HG03025 (cell line): ENCODE results near the gene SLC66A3.
"Not testable (repeated sequence)": the region's sequence is repeated elsewhere in the genome, so short reads cannot be mapped to it uniquely, and the experiment has no call there.

Source experiments
- ATAC-seq: cut with Tn5 transposase; IDR thresholded peaks from one replicate; pipeline ENCODE4 v1.9.1; 2021; ENCODE audit warnings: mild to moderate bottlenecking, moderate library complexity; ENCODE audit not compliant: unreplicated experiment, low FRiP score

The SLC66A3 gene

DNA sequence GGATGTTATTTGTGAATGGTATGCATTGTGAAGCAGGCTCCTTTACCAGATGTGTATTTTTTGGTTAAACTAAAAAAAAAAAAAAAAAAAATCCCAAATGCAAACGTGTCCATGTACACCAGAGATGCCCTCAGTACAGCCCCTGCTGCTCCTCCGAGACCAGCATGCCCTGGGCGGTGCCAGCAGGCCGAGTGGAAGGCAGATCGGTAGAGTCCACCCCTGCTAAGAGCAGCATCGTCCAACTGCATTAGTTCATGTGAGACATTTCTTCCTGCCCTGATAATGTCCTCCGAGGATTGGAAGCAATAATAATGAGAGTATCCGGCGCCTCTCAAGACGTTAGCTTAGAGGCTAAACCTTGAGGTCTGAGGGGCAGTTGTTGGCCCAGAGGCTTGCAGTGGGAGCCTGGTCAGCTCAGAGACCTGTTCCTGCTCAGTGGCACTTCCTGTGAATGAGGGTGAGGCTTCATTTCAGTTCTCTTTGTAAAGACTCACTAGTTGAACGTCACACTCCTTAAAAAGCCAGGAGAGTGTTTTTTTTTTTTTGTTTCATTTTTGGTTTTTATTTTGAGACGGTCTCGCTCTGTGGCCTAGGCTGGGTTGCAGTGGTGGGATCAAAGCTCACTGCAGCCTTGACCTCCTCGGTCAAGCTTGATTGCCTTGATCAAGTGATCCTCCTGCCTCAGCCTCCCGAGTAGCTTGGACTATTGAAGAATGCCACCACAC, 5.6 kb downstream of the SLC66A3 start:
- ATAC-seq = no peak

DNA sequence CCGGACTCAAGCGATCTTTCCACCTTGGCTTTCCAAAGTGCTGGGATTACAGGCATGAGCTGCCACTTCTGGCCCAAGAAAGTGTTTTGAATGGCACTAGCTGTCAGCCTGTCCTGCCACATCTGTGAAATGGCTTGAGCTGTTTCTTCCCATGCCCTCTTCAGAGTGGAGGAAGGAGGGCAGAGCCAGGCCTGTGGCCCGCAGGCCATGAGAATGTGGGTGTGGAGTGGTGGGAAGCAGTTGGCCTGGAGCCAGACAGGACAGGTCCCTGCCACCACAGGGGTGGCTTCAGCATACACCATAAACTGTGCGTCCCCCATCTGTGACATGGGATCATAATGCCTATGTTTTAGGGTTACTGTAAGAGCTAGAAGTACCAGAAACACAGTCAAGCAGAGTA, 6.5 kb downstream of the SLC66A3 start:
- no peak for ATAC-seq

DNA sequence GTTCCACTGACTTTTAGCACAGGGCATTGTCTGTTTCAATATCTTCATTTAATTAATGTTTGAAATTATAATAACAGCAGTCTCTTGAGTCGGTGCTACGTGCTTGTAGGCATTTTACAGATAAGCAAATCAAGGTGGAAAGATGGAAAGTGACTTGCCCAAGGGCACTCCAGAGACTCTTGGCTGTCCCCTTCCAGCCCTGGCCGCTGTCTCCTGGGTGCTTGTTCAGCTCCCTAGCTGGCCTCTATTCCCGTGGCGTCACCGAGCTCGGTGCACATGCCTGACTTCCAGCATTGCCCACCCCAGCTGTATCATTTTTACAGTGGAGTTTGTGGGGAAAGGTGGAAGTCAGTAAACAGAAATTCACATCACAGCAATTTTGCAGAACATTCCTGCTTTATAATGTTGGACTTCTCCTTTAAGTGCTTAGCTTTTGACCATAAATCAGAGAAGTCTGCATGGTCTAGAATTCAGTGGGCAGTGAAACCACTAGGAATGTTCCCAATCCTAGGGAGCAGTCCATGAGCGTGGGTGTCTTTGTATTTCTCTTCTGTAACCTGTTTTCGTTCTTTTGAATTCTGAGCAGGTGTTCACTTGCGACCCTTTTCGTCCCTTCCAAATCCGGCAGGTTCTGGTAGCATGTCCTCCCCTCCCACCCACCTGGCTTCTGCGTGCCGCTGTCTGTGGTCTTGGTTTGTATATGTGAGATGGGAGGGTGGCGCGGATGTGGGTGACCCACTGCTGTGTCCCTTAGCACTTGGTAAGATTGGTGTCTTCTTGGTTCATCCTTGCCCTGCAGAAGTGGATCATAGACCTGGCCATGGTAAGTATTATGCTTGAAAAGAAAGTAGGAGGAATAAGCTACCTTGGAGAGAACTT, 8.4 kb downstream of the SLC66A3 start:
- ATAC-seq = no peak

DNA sequence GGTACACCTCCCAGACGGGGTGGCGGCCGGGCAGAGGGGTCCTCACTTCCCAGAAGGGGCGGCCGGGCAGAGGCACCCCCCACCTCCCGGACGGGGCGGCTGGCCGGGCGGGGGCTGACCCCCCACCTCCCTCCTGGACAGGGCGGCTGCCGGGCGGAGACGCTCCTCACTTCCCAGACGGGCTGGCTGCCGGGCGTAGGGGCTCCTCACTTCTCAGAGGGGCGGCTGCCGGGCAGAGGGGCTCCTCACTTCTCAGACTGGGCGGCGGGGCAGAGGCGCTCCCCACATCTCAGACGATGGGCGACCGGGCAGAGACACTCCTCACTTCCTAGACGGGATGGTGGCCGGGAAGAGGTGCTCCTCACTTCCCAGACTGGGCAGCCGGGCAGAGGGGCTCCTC, 9.8 kb downstream of the SLC66A3 start:
- ATAC-seq = not testable (repeated sequence)

DNA sequence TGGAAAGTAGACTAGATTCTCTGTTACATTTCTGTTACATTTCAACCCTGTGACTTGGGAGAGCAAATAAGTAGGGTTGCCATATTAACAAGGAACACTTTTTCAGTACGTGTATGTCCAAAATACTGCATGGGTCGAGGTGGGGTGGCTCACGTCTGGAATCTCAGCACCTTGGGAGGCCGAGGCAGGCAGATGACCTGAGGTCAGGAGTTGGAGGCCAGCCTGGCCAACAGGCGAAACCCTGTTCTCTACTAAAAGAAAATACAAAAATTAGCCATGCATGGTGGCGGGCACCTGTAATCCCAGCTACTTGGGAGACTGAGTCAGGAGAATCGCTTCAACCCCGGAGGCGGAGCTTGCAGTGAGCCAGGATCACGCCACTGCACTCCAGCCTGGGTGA, 11.2 kb downstream of the SLC66A3 start:
- ATAC-seq = no peak

DNA sequence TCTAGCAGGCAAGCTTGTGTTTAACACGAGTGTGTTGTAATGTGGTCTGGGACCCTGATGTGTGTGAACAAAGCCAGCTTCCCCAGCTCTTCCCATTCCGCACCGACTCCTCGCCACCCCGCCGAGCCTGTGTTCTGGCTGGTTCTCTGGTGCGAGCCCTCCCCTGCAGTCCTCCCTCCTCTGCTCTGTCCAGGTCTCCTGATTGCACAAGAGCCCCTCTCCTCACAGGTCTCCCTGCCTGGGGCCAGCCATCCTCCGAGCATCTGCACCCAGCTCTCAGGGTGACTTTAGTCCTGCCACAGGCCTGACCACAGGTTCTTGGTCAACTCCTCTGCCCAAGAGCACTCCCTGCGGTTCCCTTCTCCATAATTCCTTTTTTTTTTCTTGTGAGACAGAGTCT, 13.2 kb downstream of the SLC66A3 start:
- no peak for ATAC-seq

DNA sequence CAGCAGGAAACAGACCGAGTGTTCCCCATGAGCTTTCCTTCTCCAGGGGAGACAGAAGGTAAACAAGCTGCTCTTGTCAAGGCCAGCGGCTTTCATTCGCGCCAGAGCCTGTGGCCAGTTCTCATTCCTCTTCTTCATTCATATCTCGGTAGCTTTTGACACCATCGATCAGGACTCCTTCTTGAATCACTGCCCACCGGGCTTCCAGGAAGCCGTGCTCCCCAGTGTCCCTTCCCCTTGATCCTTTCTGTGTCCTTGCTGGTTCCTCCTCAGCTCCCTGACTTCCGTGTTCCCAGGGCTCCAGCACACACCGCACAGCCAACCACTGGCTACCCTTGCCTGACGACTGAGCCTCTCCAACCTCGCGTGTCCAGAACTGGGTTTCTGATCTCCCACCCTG, 14.1 kb downstream of the SLC66A3 start:
- no peak for ATAC-seq

DNA sequence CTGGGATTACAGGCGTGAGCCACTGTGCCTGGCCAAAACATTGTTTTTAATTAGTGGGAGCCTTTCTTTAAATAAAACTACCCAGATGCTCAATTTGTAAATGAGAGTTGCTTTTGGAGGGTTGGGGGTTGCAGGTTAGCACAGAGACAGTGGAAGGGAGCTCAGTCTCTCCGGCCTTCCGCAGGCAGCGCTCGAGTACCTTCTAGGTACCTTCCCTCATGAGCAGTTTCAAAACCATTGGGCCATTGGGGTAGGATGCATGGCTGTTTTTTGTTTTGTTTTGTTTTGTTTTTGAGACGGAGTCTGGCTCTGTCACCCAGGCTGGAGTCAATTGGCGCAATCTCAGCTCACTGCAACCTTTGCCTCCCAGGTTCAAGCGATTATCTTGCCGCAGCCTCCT, 19.0 kb downstream of the SLC66A3 start:
- no peak for ATAC-seq

DNA sequence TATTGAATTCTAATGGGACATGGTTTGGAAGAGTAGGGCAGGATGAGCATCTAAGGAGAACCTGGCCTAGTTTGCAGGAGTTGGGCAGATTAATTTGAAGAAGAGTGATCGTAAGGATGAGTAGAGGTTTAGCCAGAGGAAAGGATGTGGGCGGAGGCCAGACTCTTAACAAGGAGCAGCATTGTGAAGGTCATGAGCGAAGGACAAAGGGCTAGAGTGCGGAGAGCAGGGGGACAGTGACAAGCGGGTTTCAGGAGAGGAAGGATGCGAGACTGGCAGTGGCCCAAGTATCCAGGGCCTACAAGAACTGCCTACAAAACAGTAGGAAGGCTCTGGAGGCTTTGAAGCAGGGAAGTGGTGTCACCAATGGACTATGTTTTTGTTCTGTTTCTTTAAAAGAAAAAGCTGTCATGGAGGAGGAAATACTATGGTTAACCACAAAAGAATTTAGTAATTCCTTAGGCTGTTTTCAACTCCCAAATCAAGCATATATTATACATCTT, 20.1 kb downstream of the SLC66A3 start:
- ATAC-seq = no peak

DNA sequence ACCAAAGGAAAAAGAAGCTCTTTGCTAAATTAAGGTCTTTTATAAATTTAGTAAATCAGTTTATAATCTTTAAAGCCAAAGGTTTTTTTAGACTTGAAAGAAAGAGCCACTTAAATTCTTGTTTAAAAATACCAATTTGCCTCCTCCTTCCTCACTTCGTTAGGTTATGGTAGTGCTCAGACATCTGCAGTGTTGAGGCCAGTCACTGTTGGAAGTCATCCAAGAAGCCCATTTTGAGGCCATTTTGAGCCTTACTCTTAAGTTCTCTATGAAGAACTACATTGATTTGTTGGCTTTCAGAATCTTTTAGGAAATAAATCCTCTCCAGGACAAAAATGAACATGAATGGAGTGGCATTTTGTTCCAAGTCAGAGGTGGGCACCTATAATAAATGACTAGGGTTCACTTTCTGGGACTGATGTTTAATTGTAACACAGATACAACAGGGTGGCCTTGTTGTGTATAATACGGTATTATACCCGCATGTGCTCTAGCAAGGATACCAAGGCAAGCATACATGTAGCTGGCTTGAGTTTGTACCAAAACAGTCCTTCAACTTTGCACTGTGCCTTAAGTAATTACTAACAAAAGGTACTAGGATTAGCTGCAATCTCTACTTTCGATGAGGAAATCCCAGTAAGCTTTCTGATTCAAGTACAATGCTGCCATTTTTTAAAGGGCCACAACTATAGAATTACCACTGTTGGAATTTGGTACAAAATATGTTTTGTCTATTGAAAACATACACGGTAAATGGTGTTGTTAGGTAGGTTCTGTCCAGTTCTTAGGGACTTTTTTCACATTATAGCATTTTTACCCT, 22.8 kb downstream of the SLC66A3 start:
- ATAC-seq = no peak

DNA sequence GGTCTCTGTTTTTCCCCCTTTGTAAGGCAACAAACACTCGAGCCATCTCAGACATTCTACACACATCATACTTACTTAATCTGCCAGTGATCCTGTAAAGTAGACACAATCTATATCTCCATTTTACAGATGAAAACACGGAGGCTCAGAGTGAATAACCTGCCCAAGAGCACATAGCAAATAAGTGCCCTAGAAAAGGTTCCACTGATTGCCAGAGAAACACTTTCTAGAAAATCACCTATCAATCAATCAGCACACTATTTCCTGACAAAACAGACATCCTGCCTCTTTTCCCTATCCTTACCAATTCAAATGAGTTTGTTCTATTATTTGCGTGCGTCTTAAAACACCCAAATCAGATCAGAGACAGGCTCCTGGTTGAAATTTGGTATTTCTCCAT, 23.9 kb downstream of the SLC66A3 start:
- no peak for ATAC-seq

DNA sequence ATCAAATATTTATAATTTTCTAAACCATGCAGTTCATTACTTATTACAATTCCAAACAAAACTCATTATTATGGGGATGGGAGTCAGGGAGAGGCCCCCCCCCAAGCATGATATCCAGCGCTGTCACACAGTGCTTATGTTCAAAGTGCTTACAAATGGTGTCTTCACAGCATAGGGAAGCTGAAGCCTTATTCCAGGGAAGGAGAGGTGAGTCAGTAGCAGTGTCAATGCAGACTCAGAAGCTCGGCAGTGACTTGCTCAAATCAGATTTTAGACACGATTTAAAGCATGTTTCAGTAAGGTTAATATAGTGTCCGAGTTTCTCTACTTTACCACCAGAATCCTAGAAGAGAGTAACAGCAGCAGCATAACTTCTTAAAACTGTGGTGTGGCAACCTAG, 24.6 kb downstream of the SLC66A3 start:
- ATAC-seq = no peak

DNA sequence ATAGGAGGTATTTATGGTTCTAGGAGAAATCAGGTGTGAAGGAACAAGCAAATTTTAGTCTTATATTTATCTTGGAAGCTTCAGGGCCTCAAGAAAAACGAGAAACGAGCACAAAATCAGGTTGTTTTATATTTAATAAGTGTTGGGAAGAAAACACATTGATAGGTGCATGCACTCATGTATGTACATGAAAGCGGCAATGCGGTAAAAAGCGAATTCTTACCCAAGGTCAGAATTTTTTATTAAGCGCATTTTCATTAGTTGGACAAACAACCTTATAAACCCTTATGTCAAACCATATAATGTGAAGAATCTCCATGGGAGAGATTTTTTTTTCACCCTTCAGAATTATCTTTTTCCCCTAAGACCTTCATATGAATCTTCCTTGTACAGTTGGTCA, 25.4 kb downstream of the SLC66A3 start:
- ATAC-seq = no peak

DNA sequence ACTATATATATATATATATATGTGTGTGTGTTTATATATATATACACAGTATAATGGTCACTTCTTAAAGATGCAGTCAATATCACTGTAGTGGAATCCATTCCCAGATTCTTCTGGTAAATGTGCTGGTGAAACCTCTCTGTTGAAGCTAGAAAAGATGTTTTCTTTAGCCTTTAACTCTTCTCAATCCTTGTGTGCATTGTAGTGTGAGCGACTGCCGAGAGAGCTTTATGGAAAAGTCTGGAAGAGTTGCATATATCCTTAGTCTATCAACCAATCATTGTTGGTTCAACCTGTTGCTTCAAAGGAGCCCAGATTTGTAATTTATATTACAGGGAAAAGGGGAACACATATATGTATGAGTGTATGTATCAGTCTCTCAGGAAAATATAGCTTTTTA, 27.7 kb downstream of the SLC66A3 start:
- ATAC-seq = no peak

DNA sequence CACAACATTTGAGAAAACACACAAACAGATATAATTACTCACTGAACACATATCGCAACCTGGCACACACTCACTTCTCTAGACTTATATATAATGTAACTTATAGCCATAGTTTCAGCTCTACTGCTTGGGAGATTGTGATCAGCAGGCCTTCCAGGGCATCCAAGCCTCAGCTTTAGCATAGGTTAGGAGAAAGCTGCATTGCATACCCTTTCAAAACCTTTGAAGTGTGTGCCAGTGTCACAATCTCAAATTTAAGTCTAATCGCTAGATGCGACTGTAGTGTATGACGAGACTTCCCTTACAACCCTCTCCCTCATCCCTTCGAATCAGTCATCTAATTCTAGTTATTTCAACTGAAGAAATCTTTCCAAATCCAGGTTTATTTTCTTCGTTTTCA, 30.9 kb downstream of the SLC66A3 start:
- ATAC-seq = no peak

DNA sequence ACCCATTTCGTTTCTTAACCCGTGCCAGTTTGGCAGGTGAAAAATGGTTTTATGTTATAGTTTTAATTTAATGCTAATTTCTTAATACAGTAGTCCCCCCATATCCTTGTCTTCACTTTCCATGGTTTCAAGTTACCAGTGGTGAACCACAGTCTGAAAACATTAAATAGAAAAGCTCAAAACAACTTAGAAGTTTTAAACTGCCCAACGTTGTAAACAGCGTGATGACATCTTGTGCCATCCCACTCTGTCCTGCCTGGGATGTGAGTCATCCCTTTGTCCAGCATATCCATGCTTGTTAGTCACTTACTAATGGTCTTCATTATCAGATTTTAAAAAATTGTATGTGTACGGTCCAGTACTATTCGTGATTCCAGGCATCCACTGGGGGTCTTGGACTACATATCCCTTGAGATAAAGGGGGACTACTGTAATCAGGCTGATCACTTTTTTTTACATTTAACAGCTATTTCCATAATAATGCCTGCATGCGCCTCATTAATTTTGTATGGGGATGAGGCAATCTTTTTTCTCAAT, 31.9 kb downstream of the SLC66A3 start:
- ATAC-seq = no peak

DNA sequence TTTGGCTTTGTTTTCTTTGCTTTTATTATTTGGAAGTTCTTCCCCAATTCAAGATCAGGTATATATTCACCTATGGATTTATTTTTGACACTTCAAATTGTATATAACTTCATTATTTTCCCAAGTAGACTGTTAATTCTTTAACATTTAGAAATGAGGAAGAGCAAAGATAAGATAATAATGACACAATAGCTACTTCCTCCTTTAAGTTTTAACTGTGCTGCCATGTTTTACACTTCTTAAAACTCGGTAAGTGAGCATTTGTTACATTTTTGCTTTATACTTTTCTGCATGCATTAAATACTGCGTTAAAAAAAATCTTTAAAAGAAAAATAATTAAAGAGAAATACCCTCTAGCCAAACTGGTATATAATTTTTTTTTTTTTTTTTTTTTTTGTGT, 32.5 kb downstream of the SLC66A3 start:
- ATAC-seq = no peak

DNA sequence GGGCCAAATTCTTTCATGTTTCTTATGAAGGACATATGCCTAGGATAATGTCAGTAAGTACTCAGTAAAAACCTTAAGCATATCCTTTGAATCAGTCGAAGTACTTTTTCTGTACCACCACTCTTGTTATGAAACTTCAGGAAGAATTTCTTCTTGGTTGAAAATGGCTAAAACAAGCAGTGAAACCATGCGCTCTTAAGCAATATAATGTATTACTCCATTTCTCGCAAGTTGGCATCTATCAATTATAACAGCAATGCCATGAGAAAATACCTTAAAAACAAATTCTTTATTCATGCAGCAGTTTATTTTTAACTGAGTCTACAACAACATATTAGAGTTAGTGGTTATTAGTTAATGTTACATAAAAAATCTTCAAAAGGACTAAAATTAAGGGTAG, 41.0 kb downstream of the SLC66A3 start:
- no peak for ATAC-seq

DNA sequence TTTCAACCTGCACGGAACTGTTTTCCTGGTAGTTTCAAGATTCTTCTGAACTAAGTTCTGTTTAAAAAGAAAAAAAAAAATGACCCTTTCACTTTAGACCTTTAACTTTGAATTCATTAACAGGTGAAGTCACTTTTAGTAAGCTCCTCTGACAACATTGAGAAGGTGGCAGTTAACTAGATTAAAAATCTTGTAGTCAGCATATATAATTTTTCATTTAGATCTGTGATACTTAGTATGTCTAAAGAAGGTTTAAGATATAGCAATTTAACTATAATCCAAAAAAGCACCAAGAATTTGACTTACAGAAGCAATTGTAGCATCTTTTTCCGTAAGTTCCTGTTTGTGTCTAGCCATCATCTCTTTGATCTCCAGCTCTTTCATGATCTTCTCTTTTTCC, 45.4 kb downstream of the SLC66A3 start:
- no peak for ATAC-seq

DNA sequence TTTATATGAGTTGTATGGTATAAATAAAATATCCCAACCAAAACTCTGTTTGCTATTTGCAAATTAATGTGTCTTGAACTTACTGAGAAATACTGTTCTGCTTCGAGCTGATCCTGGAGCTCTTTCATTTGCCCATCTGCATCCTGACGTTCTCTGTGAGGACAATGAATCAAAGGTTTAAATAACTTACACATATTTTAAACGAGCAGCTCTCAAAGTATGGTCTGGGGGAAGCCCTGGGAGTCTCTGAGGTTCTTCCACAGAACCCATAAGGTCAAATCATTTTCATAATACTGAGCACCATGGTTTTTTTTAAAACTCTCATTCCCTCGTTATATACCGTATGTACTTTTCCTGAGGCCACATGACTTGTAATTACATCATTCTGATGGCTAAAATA, 46.7 kb downstream of the SLC66A3 start:
- ATAC-seq = no peak

DNA sequence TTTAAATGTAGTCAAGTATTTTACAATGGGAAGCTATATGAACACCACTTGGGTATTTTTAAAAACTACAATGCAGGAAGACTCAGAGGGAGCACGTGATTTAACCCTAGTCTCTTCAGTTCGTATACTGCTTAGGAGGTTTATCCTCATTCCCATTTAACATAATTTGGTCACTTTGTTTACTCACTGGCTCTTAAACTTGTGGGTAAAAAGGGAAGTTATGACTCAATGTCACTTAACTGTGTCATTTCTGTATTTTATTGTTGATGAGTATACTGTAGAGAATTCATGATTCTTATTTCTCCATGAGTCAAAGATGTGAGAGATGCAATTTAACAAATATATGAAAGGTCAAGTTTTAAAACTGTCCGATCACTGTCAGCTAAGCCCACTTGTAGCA, 48.2 kb downstream of the SLC66A3 start:
- ATAC-seq = no peak
